OCI-LY7 (cell line): ENCODE data around the gene STXBP6. TPM values are rescaled to one million over a fixed set of nuclear protein-coding genes. Genes with fewer than 3 reads are reported as not detected.

Experiments used
- BruUV-seq: library from RNA; stranded (reverse); fragments of 400-500 nt; replicated peaks from 2 replicates; lab custom pipeline; 2021; lab: Mats Ljungman, UMichigan
- CTCF ChIA-PET: fragments of 300-600 bp; sonication (Branson Sonifier 250); formaldehyde crosslinking; loops from one replicate; lab custom pipeline; 2022; ENCODE audit warnings: antibody characterized with exemption; ENCODE audit not compliant: unreplicated experiment; lab: Charles Lee
- POLR2A ChIA-PET: fragments of 300-600 bp; sonication (Branson Sonifier 250); formaldehyde crosslinking; loops from one replicate; lab custom pipeline; 2022; ENCODE audit warnings: antibody characterized with exemption; lab: Charles Lee
- DNase-seq: peaks from one replicate; pipeline ENCODE4 v3.0.0-alpha.2; 2015; ENCODE audit warnings: low spot score
- H2AFZ ChIP-seq: fragments of 200-600 bp; sonication (generic), shearing (Covaris generic); 2 replicates; pipeline ENCODE4 v1.6.1; 2014; ENCODE audit warnings: mild to moderate bottlenecking, antibody characterized with exemption, low read length, moderate library complexity
- H3K27ac ChIP-seq: fragments of 200-600 bp; sonication (generic); 2 replicates; pipeline ENCODE4 v1.5.1; 2014; ENCODE audit warnings: mixed run types, low read depth, mild to moderate bottlenecking, moderate library complexity, low read length, inconsistent platforms; ENCODE audit not compliant: poor library complexity, severe bottlenecking
- H3K36me3 ChIP-seq: fragments of 200-600 bp; sonication (generic); 2 replicates; pipeline ENCODE4 v1.6.1; 2014; ENCODE audit warnings: mild to moderate bottlenecking, antibody characterized with exemption, low read length, moderate library complexity, mixed read lengths; ENCODE audit not compliant: insufficient read depth
- H3K4me1 ChIP-seq: fragments of 200-600 bp; sonication (generic); 2 replicates; pipeline ENCODE4 v1.5.1; 2014; ENCODE audit warnings: mild to moderate bottlenecking, low read length; ENCODE audit not compliant: insufficient read depth, poor library complexity, severe bottlenecking
- H3K4me2 ChIP-seq: fragments of 200-600 bp; sonication (generic); 2 replicates; pipeline ENCODE4 v1.6.1; 2014; ENCODE audit warnings: mild to moderate bottlenecking, low read length
- H3K4me3 ChIP-seq: fragments of 200-600 bp; sonication (generic); 2 replicates; pipeline ENCODE4 v1.5.1; 2014; ENCODE audit warnings: mild to moderate bottlenecking, low read depth, low read length; ENCODE audit not compliant: poor library complexity, severe bottlenecking
- H3K79me2 ChIP-seq: fragments of 200-600 bp; sonication (generic); 2 replicates; pipeline ENCODE4 v1.6.1; 2016; ENCODE audit warnings: low read depth, mild to moderate bottlenecking, low read length, moderate library complexity, mixed read lengths; ENCODE audit not compliant: insufficient read depth
- H3K9me2 ChIP-seq: fragments of 200-600 bp; sonication (generic); 2 replicates; pipeline ENCODE4 v1.6.1; 2016; ENCODE audit warnings: mild to moderate bottlenecking, low read length, mixed read lengths; ENCODE audit not compliant: insufficient read depth
- H3K9me3 ChIP-seq: fragments of 200-600 bp; sonication (generic); 2 replicates; pipeline ENCODE4 v1.6.1; 2014; ENCODE audit warnings: mild to moderate bottlenecking, mixed run types, low read length, mixed read lengths
- H4K20me1 ChIP-seq: fragments of 200-600 bp; sonication (generic); 2 replicates; pipeline ENCODE4 v1.6.1; 2014; ENCODE audit warnings: mild to moderate bottlenecking, antibody characterized with exemption, low read length, moderate library complexity, mixed read lengths; ENCODE audit not compliant: insufficient read depth
- CTCF ChIP-seq: fragments of 200-600 bp; sonication (generic); conservative IDR thresholded peaks from 2 replicates; pipeline ENCODE4 v1.5.1; 2014; ENCODE audit warnings: mild to moderate bottlenecking, antibody characterized with exemption, low read length, moderate library complexity, mixed read lengths
- EZH2phosphoT487 ChIP-seq: fragments of 200-600 bp; sonication (generic); IDR thresholded peaks from 2 replicates; pipeline ENCODE4 v1.6.1; 2018; ENCODE audit warnings: low read depth, borderline replicate concordance, mild to moderate bottlenecking, mixed run types, antibody characterized with exemption, low read length, moderate library complexity, mixed read lengths
- intact Hi-C: fragments of 100-400 bp; cut with micrococcal nuclease; formaldehyde crosslinking; loops from one replicate; pipeline ENCODE4 v1.10.0; 2022; ENCODE audit not compliant: unreplicated experiment
- total RNA-seq, 2 experiments: library from RNA; depleted of rRNA in 1 of 2; stranded (reverse); fragments of >200 nt in 1 of 2; shearing (Covaris generic) in 1 of 2; gene quantifications; 2 replicates each; pipeline ENCODE4 v1.2.3, GENCODE V29; 2014 to 2022

STXBP6 gene
- total RNA-seq, 2 experiments from 2014 or later: 0.48 TPM; not detected in 1

GRCh38 chr14:24809135-24809534 is 240.8 kb downstream of the STXBP6 start:
- H3K27ac ChIP-seq: no peak overlapping the region
- no peaks in the 10 kb centered on the region for H3K4me1 ChIP-seq
- no peak overlapping the region for H3K4me2 ChIP-seq
- H2AFZ ChIP-seq: no peak overlapping the region
- H3K4me3 ChIP-seq: no peak overlapping the region
- ChIA-PET CTCF (no interaction called here), POLR2A (no interaction called here)
- no TSS peak for BruUV-seq
- DNase-seq: no peak
- TF ChIP-seq EZH2phosphoT487 (no peak), CTCF (no peak)
- intact Hi-C loops: no loop called here
- H3K36me3 ChIP-seq: no peaks in the 10 kb centered on the region
- no peaks in the 10 kb centered on the region for H4K20me1 ChIP-seq
- H3K79me2 ChIP-seq: no peaks in the 10 kb centered on the region
- no peaks in the 10 kb centered on the region for H3K9me2 ChIP-seq
- no peaks in the 10 kb centered on the region for H3K9me3 ChIP-seq

- intact Hi-C loops: no loop called here
- BruUV-seq: no TSS peak
- Histone ChIP-seq H3K27ac (no peak overlapping the region), H3K9me3 (no peaks in the 10 kb centered on the region), H3K79me2 (no peaks in the 10 kb centered on the region), H3K4me3 (no peak overlapping the region), H4K20me1 (no peaks in the 10 kb centered on the region), H3K9me2 (no peaks in the 10 kb centered on the region), H3K4me1 (no peaks in the 10 kb centered on the region), H2AFZ (no peak overlapping the region), H3K36me3 (no peaks in the 10 kb centered on the region), H3K4me2 (no peak overlapping the region)
- DNase-seq: no peak
- TF ChIP-seq EZH2phosphoT487 (no peak), CTCF (no peak)
- POLR2A ChIA-PET: no interaction called here
- CTCF ChIA-PET: no interaction called here
Measured at GRCh38 chr14:24808412-24808811, 241.5 kb downstream of the STXBP6 start.

- no TSS peak for BruUV-seq
- no peak overlapping the region for H3K27ac ChIP-seq
- ChIA-PET POLR2A (no interaction called here), CTCF (no interaction called here)
- no peak overlapping the region for H2AFZ ChIP-seq
- no peaks in the 10 kb centered on the region for H3K36me3 ChIP-seq
- H3K4me2 ChIP-seq: no peak overlapping the region
- no peaks in the 10 kb centered on the region for H3K79me2 ChIP-seq
- TF ChIP-seq EZH2phosphoT487 (no peak), CTCF (peak; percentile 39)
- H3K9me2 ChIP-seq: no peaks in the 10 kb centered on the region
- intact Hi-C loops: no loop called here
- H4K20me1 ChIP-seq: no peaks in the 10 kb centered on the region
- no peak overlapping the region for H3K4me3 ChIP-seq
- no peaks in the 10 kb centered on the region for H3K4me1 ChIP-seq
- no peaks in the 10 kb centered on the region for H3K9me3 ChIP-seq
- DNase-seq: peak; percentile 1
Measured at GRCh38 chr14:24806061-24806678, 243.8 kb downstream of the STXBP6 start.
